Stimulated activated CD4-positive, alpha-beta T cell treated with anti-CD3 and anti-CD28 coated beads, TNF-alpha, amount 100 ng/mL, for 24 hours (primary cell): ENCODE data around the gene TNKS2.
"Not testable (repeated sequence)": the region's sequence is repeated elsewhere in the genome, so short reads cannot be mapped to it uniquely, and the experiment has no call there.

Experiments used
- DNase-seq, 3 experiments: peaks; one replicate each; pipeline ENCODE4 v3.0.0-alpha.2; 2020; ENCODE audit warnings: low read depth in 3 of 3

Gene TNKS2

GRCh38 chr10:91796331-91797047 lies 1.7 kb upstream of the TNKS2 start:
- peak in 2 of 3 experiments; percentile 33 to 57 for DNase-seq

- no peak for DNase-seq
Measured at GRCh38 chr10:91797048-91797690, 1.1 kb upstream of the TNKS2 start.

GRCh38 chr10:91798649-91799611 lies 704 bp downstream of the TNKS2 start:
- peak in 1 of 3 experiments; percentile 38 for DNase-seq

GRCh38 chr10:91799612-91799975 lies 1.4 kb downstream of the TNKS2 start:
- DNase-seq: no peak

- no peak for DNase-seq
Measured at GRCh38 chr10:91800182-91800581, 2.0 kb downstream of the TNKS2 start.

GRCh38 chr10:91800756-91801155 lies 2.5 kb downstream of the TNKS2 start:
- no peak for DNase-seq

- no peak for DNase-seq
Measured at GRCh38 chr10:91803386-91804125, 5.3 kb downstream of the TNKS2 start.

- no peak for DNase-seq
Measured at GRCh38 chr10:91804126-91804510, 5.9 kb downstream of the TNKS2 start.

GRCh38 chr10:91805110-91805838 lies 7.0 kb downstream of the TNKS2 start:
- no peak for DNase-seq

GRCh38 chr10:91807264-91807663 lies 9.0 kb downstream of the TNKS2 start:
- not testable (repeated sequence) for DNase-seq

GRCh38 chr10:91813251-91813650 lies 15.0 kb downstream of the TNKS2 start:
- DNase-seq: no peak

- DNase-seq: no peak
Measured at GRCh38 chr10:91816981-91817380, 18.8 kb downstream of the TNKS2 start.

- no peak for DNase-seq
Measured at GRCh38 chr10:91820144-91820543, 21.9 kb downstream of the TNKS2 start.

- no peak for DNase-seq
Measured at GRCh38 chr10:91824076-91824475, 25.9 kb downstream of the TNKS2 start.

GRCh38 chr10:91829268-91829667 lies 31.0 kb downstream of the TNKS2 start:
- no peak for DNase-seq

- no peak for DNase-seq
Measured at GRCh38 chr10:91838199-91838598, 40.0 kb downstream of the TNKS2 start.

GRCh38 chr10:91843083-91843482 lies 44.9 kb downstream of the TNKS2 start:
- DNase-seq: no peak

GRCh38 chr10:91856637-91857036 lies 58.4 kb downstream of the TNKS2 start:
- DNase-seq: no peak

- no peak for DNase-seq
Measured at GRCh38 chr10:91860885-91861284, 62.7 kb downstream of the TNKS2 start.

- no peak for DNase-seq
Measured at GRCh38 chr10:91864099-91864498, 65.9 kb downstream of the TNKS2 start.

GRCh38 chr10:91864744-91865143 lies 66.5 kb downstream of the TNKS2 start:
- DNase-seq: no peak
